Measurements from ENCODE around the gene JAKMIP2.

DNA sequence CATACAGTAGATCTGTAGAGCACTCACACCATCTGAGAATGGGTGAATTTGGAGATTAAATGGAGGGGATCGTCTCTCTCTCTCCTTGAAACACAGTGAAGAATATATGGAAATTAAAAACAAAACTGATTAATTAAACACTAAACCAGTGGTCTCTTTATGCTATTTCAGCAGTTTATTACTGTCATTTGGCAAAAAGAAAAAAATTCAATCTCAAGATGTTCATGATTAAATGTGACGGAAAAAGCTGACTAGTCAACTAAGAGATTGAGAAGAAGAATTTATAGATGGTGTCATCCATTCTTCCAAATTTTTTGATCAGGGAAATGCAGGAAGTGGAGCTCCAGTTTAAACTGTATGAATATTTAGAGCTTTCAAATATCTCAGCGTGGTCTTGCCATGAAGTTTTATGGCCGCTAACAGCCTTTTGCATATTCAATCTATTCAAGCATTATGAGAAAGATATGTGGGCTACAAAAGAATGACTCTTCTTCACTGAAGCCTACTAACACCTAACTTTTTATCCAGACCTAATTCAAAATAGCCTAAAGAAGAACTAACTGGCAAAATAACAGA is 151.0 kb downstream of the JAKMIP2 start:
- TF ChIP-seq, protein P1, sequence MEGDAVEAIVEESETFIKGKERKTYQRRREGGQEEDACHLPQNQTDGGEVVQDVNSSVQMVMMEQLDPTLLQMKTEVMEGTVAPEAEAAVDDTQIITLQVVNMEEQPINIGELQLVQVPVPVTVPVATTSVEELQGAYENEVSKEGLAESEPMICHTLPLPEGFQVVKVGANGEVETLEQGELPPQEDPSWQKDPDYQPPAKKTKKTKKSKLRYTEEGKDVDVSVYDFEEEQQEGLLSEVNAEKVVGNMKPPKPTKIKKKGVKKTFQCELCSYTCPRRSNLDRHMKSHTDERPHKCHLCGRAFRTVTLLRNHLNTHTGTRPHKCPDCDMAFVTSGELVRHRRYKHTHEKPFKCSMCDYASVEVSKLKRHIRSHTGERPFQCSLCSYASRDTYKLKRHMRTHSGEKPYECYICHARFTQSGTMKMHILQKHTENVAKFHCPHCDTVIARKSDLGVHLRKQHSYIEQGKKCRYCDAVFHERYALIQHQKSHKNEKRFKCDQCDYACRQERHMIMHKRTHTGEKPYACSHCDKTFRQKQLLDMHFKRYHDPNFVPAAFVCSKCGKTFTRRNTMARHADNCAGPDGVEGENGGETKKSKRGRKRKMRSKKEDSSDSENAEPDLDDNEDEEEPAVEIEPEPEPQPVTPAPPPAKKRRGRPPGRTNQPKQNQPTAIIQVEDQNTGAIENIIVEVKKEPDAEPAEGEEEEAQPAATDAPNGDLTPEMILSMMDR (conservative IDR thresholded peaks at IDR 0.05 in 1 of 2, IDR thresholded peaks at IDR 0.05 in 1 of 2; ENCODE audit: low read depth in 1 of 2, low read length in 2 of 2) = no peak
- TF ChIP-seq EZH2 (IDR thresholded peaks at IDR 0.05; ENCODE audit: low read length, missing control alignments) = no peak
